Smooth muscle cell (in vitro differentiated cells): ENCODE data around the gene TRIM43B. TPM values are rescaled to one million over a fixed set of nuclear protein-coding genes. Genes with fewer than 3 reads are reported as not detected.
"Not testable (repeated sequence)": the region's sequence is repeated elsewhere in the genome, so short reads cannot be mapped to it uniquely, and the experiment has no call there.

ENCODE experiments used
- DNase-seq: peaks from one replicate; lab custom pipeline; 2025; ENCODE audit not compliant: unreplicated experiment; lab: John Stamatoyannopoulos, UW
- H2AFZ ChIP-seq: fragments of 200-600 bp; sonication (generic); 2 replicates; pipeline ENCODE4 v1.6.0; 2016; ENCODE audit warnings: antibody characterized with exemption, low read depth, mild to moderate bottlenecking
- H3F3A ChIP-seq: fragments of 200-600 bp; sonication (generic); 2 replicates; pipeline ENCODE4 v1.6.0; 2017; ENCODE audit warnings: antibody characterized with exemption, low read depth
- H3K27ac ChIP-seq: fragments of 200-600 bp; sonication (generic); 2 replicates; pipeline ENCODE4 v1.5.1; 2016; ENCODE audit warnings: low read depth, mild to moderate bottlenecking
- H3K27me3 ChIP-seq: fragments of 200-600 bp; sonication (generic); 2 replicates; pipeline ENCODE4 v1.6.1; 2016; ENCODE audit warnings: low read depth, mild to moderate bottlenecking
- H3K36me3 ChIP-seq: fragments of 200-600 bp; sonication (generic); 2 replicates; pipeline ENCODE4 v1.5.1; 2016; ENCODE audit warnings: low read depth
- H3K4me1 ChIP-seq: fragments of 200-600 bp; sonication (generic); 2 replicates; pipeline ENCODE4 v1.5.1; 2016; ENCODE audit warnings: low read depth
- H3K4me2 ChIP-seq: fragments of 200-600 bp; sonication (generic); 2 replicates; pipeline ENCODE4 v1.6.0; 2016; ENCODE audit warnings: mild to moderate bottlenecking
- H3K4me3 ChIP-seq: fragments of 200-600 bp; sonication (generic); 2 replicates; pipeline ENCODE4 v1.5.1; 2016; ENCODE audit warnings: mild to moderate bottlenecking
- H3K79me2 ChIP-seq: fragments of 200-600 bp; sonication (generic); 2 replicates; pipeline ENCODE4 v1.6.0; 2016; ENCODE audit warnings: low read depth, mild to moderate bottlenecking
- H3K9ac ChIP-seq: fragments of 200-600 bp; sonication (generic); 2 replicates; pipeline ENCODE4 v1.6.0; 2016; ENCODE audit warnings: low read depth
- H3K9me3 ChIP-seq: fragments of 200-600 bp; sonication (generic); replicated peaks from 2 replicates; pipeline ENCODE4 v1.5.1; 2016; ENCODE audit warnings: low read depth
- H4K20me1 ChIP-seq: fragments of 200-600 bp; sonication (generic); 2 replicates; pipeline ENCODE4 v1.6.0; 2016; ENCODE audit warnings: low read depth
- CTCF ChIP-seq: fragments of 200-600 bp; sonication (generic); IDR thresholded peaks from 2 replicates; pipeline ENCODE4 v1.5.1; 2017; ENCODE audit warnings: borderline replicate concordance, mild to moderate bottlenecking, antibody characterized with exemption; ENCODE audit not compliant: insufficient read depth, poor library complexity, severe bottlenecking
- WGBS: methylation state at CpG from one replicate; pipeline ENCODE4 v1.1.7; 2016; ENCODE audit warnings: low lambda C conversion rate; 5-methylcytosine and 5-hydroxymethylcytosine counted together
- polyA plus RNA-seq: library from polyadenylated mRNA; unstranded; fragments of >200 nt; fragmentation: Nextera tagmentation; extraction: Ambion mirVana; gene quantifications from 2 replicates; pipeline ENCODE4 v1.2.1, GENCODE V29; 2016
- total RNA-seq: library from RNA; depleted of rRNA; stranded (reverse); fragments of >200 nt; gene quantifications from 2 replicates; pipeline ENCODE4 v1.2.3, GENCODE V29; 2014

Gene TRIM43B
- total RNA-seq = not detected in 2 replicates
- not detected in 2 replicates for polyA plus RNA-seq

- not testable (repeated sequence) for DNase-seq, H3K9ac ChIP-seq, H3K4me2 ChIP-seq, H3K27ac ChIP-seq, H3K79me2 ChIP-seq, H3K36me3 ChIP-seq, H3K9me3 ChIP-seq, H3K4me1 ChIP-seq, H3K27me3 ChIP-seq, H4K20me1 ChIP-seq, H3K4me3 ChIP-seq, H2AFZ ChIP-seq, H3F3A ChIP-seq
- WGBS = 79% methylated on average over 2 of the region's 4 CpGs
Observed at GRCh38 chr2:95484654-95485053, at the start of gene TRIM43B. TSS of gene TRIM43B (minus strand) at chr2:95484754. CDS start at chr2:95482714, 2,040 bp downstream.

- WGBS = 43% methylated on average over 4 of the region's 4 CpGs
- no peak overlapping the region for H3K4me3 ChIP-seq
- TF ChIP-seq CTCF = no peak
- H3K79me2 ChIP-seq = no peaks in the 10 kb centered on the region
- H3K4me2 ChIP-seq = no peak overlapping the region
- no peak overlapping the region for H2AFZ ChIP-seq
- no peaks in the 10 kb centered on the region for H3F3A ChIP-seq
- DNase-seq = no peak
- no peaks in the 10 kb centered on the region for H3K27me3 ChIP-seq
- no peaks in the 10 kb centered on the region for H3K9me3 ChIP-seq
- H4K20me1 ChIP-seq = no peaks in the 10 kb centered on the region
- H3K4me1 ChIP-seq = no peaks in the 10 kb centered on the region
- H3K36me3 ChIP-seq = no peaks in the 10 kb centered on the region
- H3K9ac ChIP-seq = no peak overlapping the region
- no peak overlapping the region for H3K27ac ChIP-seq
Observed at GRCh38 chr2:95531254-95531771, 46.8 kb upstream of the TRIM43B start.

GRCh38 chr2:95530734-95531133 is 46.2 kb upstream of the TRIM43B start:
- 63% methylated on average over 9 of the region's 9 CpGs for WGBS
- Histone ChIP-seq H3K9me3 (no peaks in the 10 kb centered on the region), H3K79me2 (no peaks in the 10 kb centered on the region), H3F3A (no peaks in the 10 kb centered on the region), H3K4me3 (no peak overlapping the region), H3K27me3 (no peaks in the 10 kb centered on the region), H4K20me1 (no peaks in the 10 kb centered on the region), H3K36me3 (no peaks in the 10 kb centered on the region), H3K4me2 (no peak overlapping the region), H3K4me1 (no peaks in the 10 kb centered on the region), H3K27ac (no peak overlapping the region), H3K9ac (no peak overlapping the region), H2AFZ (no peak overlapping the region)
- TF ChIP-seq CTCF = no peak
- DNase-seq = no peak

- H3K79me2 ChIP-seq = no peaks in the 10 kb centered on the region
- H2AFZ ChIP-seq = no peak overlapping the region
- no peaks in the 10 kb centered on the region for H3K9me3 ChIP-seq
- no peaks in the 10 kb centered on the region for H3K4me1 ChIP-seq
- DNase-seq = no peak
- H3K27me3 ChIP-seq = no peaks in the 10 kb centered on the region
- H3K9ac ChIP-seq = no peak overlapping the region
- no peak for TF ChIP-seq CTCF
- no peak overlapping the region for H3K27ac ChIP-seq
- H3K36me3 ChIP-seq = no peaks in the 10 kb centered on the region
- H3K4me2 ChIP-seq = no peak overlapping the region
- WGBS = 93% methylated on average over 78 of the region's 84 CpGs
- H4K20me1 ChIP-seq = no peaks in the 10 kb centered on the region
- no peak overlapping the region for H3K4me3 ChIP-seq
- no peaks in the 10 kb centered on the region for H3F3A ChIP-seq
Observed at GRCh38 chr2:95526360-95527341, 42.1 kb upstream of the TRIM43B start.
